ENCODE measurements around the gene YIF1A.

- no peak for TF ChIP-seq EZH2 (IDR thresholded peaks at IDR 0.05; ENCODE audit: insufficient read depth, poor library complexity, severe bottlenecking)
- TF ChIP-seq EZH2phosphoT487 (IDR thresholded peaks at IDR 0.05; ENCODE audit: insufficient read depth, low read depth), result no peak
Measured at GRCh38 chr11:66280428-66280827, 8.5 kb downstream of the YIF1A start.
